ENCODE data around the gene ARGFX.
"Not testable (repeated sequence)": the region's sequence is repeated elsewhere in the genome, so short reads cannot be mapped to it uniquely, and the experiment has no call there.

ARGFX gene

DNA sequence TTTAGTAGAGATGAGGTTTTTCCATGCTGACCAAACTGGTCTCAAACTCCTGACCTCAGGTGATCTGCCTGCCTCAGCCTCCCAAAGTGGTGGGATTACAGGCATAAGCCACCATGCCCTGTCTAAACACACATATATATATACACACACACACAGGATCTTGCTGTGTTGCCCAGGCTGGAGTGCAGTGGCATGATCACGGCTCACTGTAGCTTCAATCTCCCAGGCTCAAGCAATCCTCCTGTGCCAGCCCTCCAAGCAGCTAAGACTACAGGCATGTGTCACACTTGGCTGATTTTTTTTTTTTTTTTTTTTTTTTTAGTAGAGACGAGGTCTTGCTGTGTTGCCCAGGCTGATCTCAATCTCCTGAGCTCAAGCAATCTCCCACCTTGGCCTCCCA lies 32.2 kb downstream of the ARGFX start:
- DNase-seq (ENCODE audit: low read depth), result not testable (repeated sequence)

- DNase-seq (ENCODE audit: low read depth), result no peak
Measured at GRCh38 chr3:121601212-121601812, 33.6 kb downstream of the ARGFX start.

- DNase-seq (ENCODE audit: low read depth), result no peak
Measured at GRCh38 chr3:121604759-121605158, 37.0 kb downstream of the ARGFX start.

DNA sequence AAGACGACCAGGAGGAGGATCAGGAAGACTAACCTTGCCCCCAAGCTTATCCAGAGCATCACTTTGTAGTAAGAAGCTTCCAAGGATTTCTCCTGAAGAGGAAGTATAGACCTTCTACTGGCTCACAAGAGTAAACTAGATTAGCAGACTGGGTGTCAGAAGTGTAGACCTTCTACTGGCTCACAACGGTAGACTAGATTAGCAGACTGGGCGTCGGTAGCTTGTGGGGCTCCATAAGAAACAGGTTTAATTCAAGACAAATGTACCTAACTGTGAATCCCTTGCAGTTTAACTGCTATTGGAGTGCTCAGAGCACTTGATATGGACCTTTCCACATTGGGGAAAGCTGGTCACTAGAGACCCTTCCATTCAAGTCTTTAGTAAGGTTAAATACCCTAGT lies 38.4 kb downstream of the ARGFX start:
- DNase-seq (ENCODE audit: low read depth), result no peak
